OCI-LY7 (cell line): Measurements from ENCODE around the gene CCNB2. TPM values are rescaled to one million over a fixed set of nuclear protein-coding genes. Genes with fewer than 3 reads are reported as not detected.
"Not testable (repeated sequence)": the region's sequence is repeated elsewhere in the genome, so short reads cannot be mapped to it uniquely, and the experiment has no call there.

Source experiments
- BruUV-seq: library from RNA; stranded (reverse); fragments of 400-500 nt; replicated peaks from 2 replicates; lab custom pipeline; 2021; lab: Mats Ljungman, UMichigan
- CTCF ChIA-PET: fragments of 300-600 bp; sonication (Branson Sonifier 250); formaldehyde crosslinking; loops from one replicate; lab custom pipeline; 2022; ENCODE audit warnings: antibody characterized with exemption; ENCODE audit not compliant: unreplicated experiment; lab: Charles Lee
- POLR2A ChIA-PET: fragments of 300-600 bp; sonication (Branson Sonifier 250); formaldehyde crosslinking; loops from one replicate; lab custom pipeline; 2022; ENCODE audit warnings: antibody characterized with exemption; lab: Charles Lee
- DNase-seq: peaks from one replicate; pipeline ENCODE4 v3.0.0-alpha.2; 2015; ENCODE audit warnings: low spot score
- H2AFZ ChIP-seq: fragments of 200-600 bp; sonication (generic), shearing (Covaris generic); 2 replicates; pipeline ENCODE4 v1.6.1; 2014; ENCODE audit warnings: mild to moderate bottlenecking, antibody characterized with exemption, low read length, moderate library complexity
- H3K27ac ChIP-seq: fragments of 200-600 bp; sonication (generic); 2 replicates; pipeline ENCODE4 v1.5.1; 2014; ENCODE audit warnings: mixed run types, low read depth, mild to moderate bottlenecking, moderate library complexity, low read length, inconsistent platforms; ENCODE audit not compliant: poor library complexity, severe bottlenecking
- H3K36me3 ChIP-seq: fragments of 200-600 bp; sonication (generic); 2 replicates; pipeline ENCODE4 v1.6.1; 2014; ENCODE audit warnings: mild to moderate bottlenecking, antibody characterized with exemption, low read length, moderate library complexity, mixed read lengths; ENCODE audit not compliant: insufficient read depth
- H3K4me1 ChIP-seq: fragments of 200-600 bp; sonication (generic); 2 replicates; pipeline ENCODE4 v1.5.1; 2014; ENCODE audit warnings: mild to moderate bottlenecking, low read length; ENCODE audit not compliant: insufficient read depth, poor library complexity, severe bottlenecking
- H3K4me2 ChIP-seq: fragments of 200-600 bp; sonication (generic); 2 replicates; pipeline ENCODE4 v1.6.1; 2014; ENCODE audit warnings: mild to moderate bottlenecking, low read length
- H3K4me3 ChIP-seq: fragments of 200-600 bp; sonication (generic); 2 replicates; pipeline ENCODE4 v1.5.1; 2014; ENCODE audit warnings: mild to moderate bottlenecking, low read depth, low read length; ENCODE audit not compliant: poor library complexity, severe bottlenecking
- H3K79me2 ChIP-seq: fragments of 200-600 bp; sonication (generic); 2 replicates; pipeline ENCODE4 v1.6.1; 2016; ENCODE audit warnings: low read depth, mild to moderate bottlenecking, low read length, moderate library complexity, mixed read lengths; ENCODE audit not compliant: insufficient read depth
- H3K9me2 ChIP-seq: fragments of 200-600 bp; sonication (generic); 2 replicates; pipeline ENCODE4 v1.6.1; 2016; ENCODE audit warnings: mild to moderate bottlenecking, low read length, mixed read lengths; ENCODE audit not compliant: insufficient read depth
- H3K9me3 ChIP-seq: fragments of 200-600 bp; sonication (generic); 2 replicates; pipeline ENCODE4 v1.6.1; 2014; ENCODE audit warnings: mild to moderate bottlenecking, mixed run types, low read length, mixed read lengths
- H4K20me1 ChIP-seq: fragments of 200-600 bp; sonication (generic); 2 replicates; pipeline ENCODE4 v1.6.1; 2014; ENCODE audit warnings: mild to moderate bottlenecking, antibody characterized with exemption, low read length, moderate library complexity, mixed read lengths; ENCODE audit not compliant: insufficient read depth
- CTCF ChIP-seq: fragments of 200-600 bp; sonication (generic); conservative IDR thresholded peaks from 2 replicates; pipeline ENCODE4 v1.5.1; 2014; ENCODE audit warnings: mild to moderate bottlenecking, antibody characterized with exemption, low read length, moderate library complexity, mixed read lengths
- EZH2phosphoT487 ChIP-seq: fragments of 200-600 bp; sonication (generic); IDR thresholded peaks from 2 replicates; pipeline ENCODE4 v1.6.1; 2018; ENCODE audit warnings: low read depth, borderline replicate concordance, mild to moderate bottlenecking, mixed run types, antibody characterized with exemption, low read length, moderate library complexity, mixed read lengths
- intact Hi-C: fragments of 100-400 bp; cut with micrococcal nuclease; formaldehyde crosslinking; loops from one replicate; pipeline ENCODE4 v1.10.0; 2022; ENCODE audit not compliant: unreplicated experiment
- total RNA-seq, 2 experiments: library from RNA; depleted of rRNA in 1 of 2; stranded (reverse); fragments of >200 nt in 1 of 2; shearing (Covaris generic) in 1 of 2; gene quantifications; 2 replicates each; pipeline ENCODE4 v1.2.3, GENCODE V29; 2014 to 2022

Gene CCNB2
- total RNA-seq, 2 experiments from 2014 or later: 93.9 to 128 TPM

GRCh38 chr15:59124261-59124660, 19.3 kb downstream of the CCNB2 start:
- Histone ChIP-seq H4K20me1 (no peaks in the 10 kb centered on the region), H3K9me3 (peaks cover 4% of the 10 kb centered on the region; the same call in 1 of the 2 replicates), H2AFZ (no peak overlapping the region), H3K4me1 (peaks cover 6% of the 10 kb centered on the region), H3K79me2 (peaks cover 4% of the 10 kb centered on the region; the same call in 1 of the 2 replicates), H3K9me2 (no peaks in the 10 kb centered on the region), H3K4me2 (no peak overlapping the region), H3K4me3 (no peak overlapping the region), H3K36me3 (peaks cover 93% of the 10 kb centered on the region), H3K27ac (no peak overlapping the region)
- no TSS peak for BruUV-seq
- TF ChIP-seq EZH2phosphoT487: no peak
- no peak for TF ChIP-seq CTCF
- intact Hi-C loops: no loop called here
- no peak for DNase-seq
- ChIA-PET CTCF (no interaction called here), POLR2A (interaction anchor here (0.8 to 2.4 kb wide), 4 partner anchors 9 to 390 kb away, joined by 3 to 9 read pairs (median 4); no protein-coding TSS in a partner anchor)

GRCh38 chr15:59125683-59126082, 20.7 kb downstream of the CCNB2 start:
- peaks cover 93% of the 10 kb centered on the region for H3K36me3 ChIP-seq
- POLR2A ChIA-PET, CTCF ChIA-PET: not testable (repeated sequence)

GRCh38 chr15:59127255-59127654, 22.3 kb downstream of the CCNB2 start:
- peaks cover 99% of the 10 kb centered on the region for H3K36me3 ChIP-seq
- DNase-seq, H3K4me2 ChIP-seq, H2AFZ ChIP-seq, H3K4me3 ChIP-seq, H3K79me2 ChIP-seq, H3K9me3 ChIP-seq, H4K20me1 ChIP-seq, H3K9me2 ChIP-seq, H3K27ac ChIP-seq, CTCF ChIA-PET, H3K4me1 ChIP-seq, intact Hi-C loops: not testable (repeated sequence)
- POLR2A ChIA-PET: interaction anchor here (1.3 kb wide), 1 partner anchor 19 kb away, joined by 3 read pairs; no protein-coding TSS in a partner anchor
- TSS peak; percentile 9 for BruUV-seq

More at GRCh38 chr15:59125683-59126082, 20.7 kb downstream of the CCNB2 start:
- H3K4me3 ChIP-seq, H2AFZ ChIP-seq, intact Hi-C loops, DNase-seq, H3K9me3 ChIP-seq, H3K4me1 ChIP-seq, H3K9me2 ChIP-seq, H3K27ac ChIP-seq, H4K20me1 ChIP-seq, H3K79me2 ChIP-seq, H3K4me2 ChIP-seq, BruUV-seq: not testable (repeated sequence)
